HepG2 (cell line): ENCODE measurements around the gene REG1B. TPM values are rescaled to one million over a fixed set of nuclear protein-coding genes. Genes with fewer than 3 reads are reported as not detected.

Experiments
- ATAC-seq: fragments of 200-7000 bp; cut with Tn5 transposase; 3 replicates; pipeline ENCODE4 v1.9.1; 2020; ENCODE audit warnings: mild to moderate bottlenecking, moderate library complexity
- BruUV-seq: library from RNA; stranded (reverse); fragments of 400-500 nt; replicated peaks from 2 replicates; lab custom pipeline; 2021; lab: Mats Ljungman, UMichigan
- CTCF ChIA-PET: fragments of 300-600 bp; formaldehyde crosslinking; extraction: SDS; loops from one replicate; lab custom pipeline; 2021; ENCODE audit warnings: low total read pairs, inconsistent platforms, low intra/inter-chr PET ratio; lab: Yijun Ruan, JAX
- POLR2A ChIA-PET: fragments of 350-600 bp; sonication (Branson Sonifier 250); formaldehyde crosslinking; loops from one replicate; lab custom pipeline; 2020; ENCODE audit warnings: antibody characterized with exemption, inconsistent platforms; lab: Yijun Ruan, JAX
- DNase-seq: peaks from one replicate; pipeline ENCODE4 v3.0.0-alpha.2; 2015; ENCODE audit warnings: low spot score
- FAIRE-seq: peaks from 3 replicates; lab custom pipeline; 2011; peaks lifted over from hg19 to GRCh38; lab: Jason Lieb, UNC
- H2AFZ ChIP-seq: one replicate; pipeline ENCODE4 v1.6.1; 2011; ENCODE audit warnings: low read length, inconsistent platforms
- H3K27ac ChIP-seq: fragments of 300-600 bp; 3 replicates; pipeline ENCODE4 v1.8.0; 2011; ENCODE audit warnings: mixed run types, mild to moderate bottlenecking, mixed read lengths, low read length, inconsistent platforms; ENCODE audit not compliant: insufficient read depth; ENCODE audit errors: extremely low read length
- H3K27me3 ChIP-seq, 2 experiments: fragments of 200-600 bp in 1 of 2; 2 replicates in 1 of 2; 3 replicates in 1 of 2; pipeline versions ENCODE4 v1.6.0 to v1.8.0; 2011; ENCODE audit warnings: low read length in 2 of 2, mild to moderate bottlenecking in 2 of 2, moderate library complexity in 2 of 2, inconsistent platforms in 1 of 2; ENCODE audit not compliant: insufficient read depth in 2 of 2, control insufficient read depth in 1 of 2
- H3K36me3 ChIP-seq, 2 experiments: fragments of 200-600 bp in 1 of 2; replicated peaks in 1 of 2; 2 replicates in 1 of 2; 3 replicates in 1 of 2; pipeline versions ENCODE4 v1.5.1 to v1.8.0; 2011; ENCODE audit warnings: low read length in 2 of 2, inconsistent platforms in 1 of 2; ENCODE audit not compliant: insufficient read depth in 2 of 2, control insufficient read depth in 1 of 2
- H3K4me1 ChIP-seq: 2 replicates; pipeline ENCODE4 v1.5.1; 2012; ENCODE audit warnings: low read length, inconsistent platforms; ENCODE audit not compliant: insufficient read depth
- H3K4me2 ChIP-seq: 2 replicates; pipeline ENCODE4 v1.6.0; 2011; ENCODE audit warnings: low read depth, low read length, inconsistent platforms
- H3K4me3 ChIP-seq, 3 experiments: fragments of 200-600 bp in 1 of 3; sonication (generic), shearing (Covaris generic) in 1 of 3; replicated peaks in 1 of 3; 2 replicates each; pipeline ENCODE4 v1.5.1; 2011 to 2016; ENCODE audit warnings: low read length in 3 of 3, inconsistent platforms in 2 of 3, low read depth in 2 of 3, mild to moderate bottlenecking in 2 of 3, control low read depth in 1 of 3, mixed read lengths in 1 of 3; ENCODE audit not compliant: insufficient read depth in 1 of 3
- H3K79me2 ChIP-seq: one replicate; pipeline ENCODE4 v1.6.1; 2011; ENCODE audit warnings: low read length, inconsistent platforms; ENCODE audit not compliant: insufficient read depth
- H3K9ac ChIP-seq: 2 replicates; pipeline ENCODE4 v1.6.0; 2011; ENCODE audit warnings: mild to moderate bottlenecking, low read depth, low read length, inconsistent platforms; ENCODE audit not compliant: insufficient read depth
- H3K9me3 ChIP-seq: 2 replicates; pipeline ENCODE4 v1.5.1; 2012; ENCODE audit warnings: mild to moderate bottlenecking, low read length
- H4K20me1 ChIP-seq: 2 replicates; pipeline ENCODE4 v1.6.0; 2011; ENCODE audit warnings: inconsistent platforms, mild to moderate bottlenecking, low read length, moderate library complexity; ENCODE audit not compliant: insufficient read depth
- FIP1L1 ChIP-seq: fragments of 200-400 bp; formaldehyde crosslinking; IDR thresholded peaks from 2 replicates; pipeline ENCODE4 v1.6.1; 2018; ENCODE audit warnings: low read depth, mild to moderate bottlenecking, low read length, moderate library complexity, borderline replicate concordance; ENCODE audit not compliant: insufficient read depth
- MIER2 ChIP-seq: IDR thresholded peaks from 2 replicates; pipeline ENCODE4 v1.6.1; 2016; ENCODE audit warnings: missing biosample characterization, missing genetic modification reagents
- MTA3 ChIP-seq: sonication (generic); formaldehyde crosslinking; IDR thresholded peaks from 2 replicates; pipeline ENCODE4 v1.4.0; 2020; ENCODE audit warnings: missing genetic modification reagents
- PAF1 ChIP-seq: IDR thresholded peaks from 2 replicates; pipeline ENCODE4 v1.6.1; 2016; ENCODE audit warnings: missing genetic modification reagents, missing compliant biosample characterization
- ZNF558 ChIP-seq: sonication (generic); formaldehyde crosslinking; IDR thresholded peaks from 2 replicates; pipeline ENCODE4 v1.9.0; 2022; ENCODE audit warnings: mild to moderate bottlenecking, missing genetic modification reagents, borderline replicate concordance
- ZSCAN20 ChIP-seq: sonication (generic); formaldehyde crosslinking; IDR thresholded peaks from 2 replicates; pipeline ENCODE4 v1.4.0; 2020; ENCODE audit warnings: missing genetic modification reagents, mild to moderate bottlenecking, borderline replicate concordance
- ZSCAN9 ChIP-seq: IDR thresholded peaks from 2 replicates; pipeline ENCODE4 v1.6.1; 2016; ENCODE audit warnings: borderline replicate concordance
- ZZZ3 ChIP-seq: sonication (generic); formaldehyde crosslinking; IDR thresholded peaks from 2 replicates; pipeline ENCODE4 v1.4.0; 2020; ENCODE audit warnings: missing genetic modification reagents, mild to moderate bottlenecking, borderline replicate concordance
- WGBS: methylation state at CpG from one replicate; pipeline ENCODE4 v1.1.6; 2017; ENCODE audit warnings: low lambda C conversion rate; 5-methylcytosine and 5-hydroxymethylcytosine counted together
- in situ Hi-C: cut with HindIII; loops from 2 replicates; pipeline ENCODE4 v1.10.0; 2017; ENCODE audit warnings: low pct_unique_long_range_greater_than_20kb; ENCODE audit not compliant: extremely low pct_ligation_motif_present
- intact Hi-C: fragments of 100-400 bp; cut with micrococcal nuclease; formaldehyde crosslinking; loops from one replicate; pipeline ENCODE4 v1.10.0; 2022; ENCODE audit not compliant: unreplicated experiment
- polyA plus RNA-seq, 8 experiments: library from polyadenylated mRNA; depleted of rRNA in 3 of 8; stranded (reverse) in 7 of 8; unstranded in 1 of 8; fragments of >200 nt; fragmentation: Illumina TruSeq in 4 of 8; extraction: Trizol in 4 of 8; gene quantifications; 2 replicates each; pipeline versions ENCODE4 v1.2.1 to v1.2.3, GENCODE V29; 2011 to 2016; ENCODE audit warnings: low read depth in 4 of 8, missing spikeins in 1 of 8, mixed read lengths in 1 of 8; ENCODE audit not compliant: insufficient read depth in 1 of 8
- total RNA-seq, 5 experiments: library from RNA; depleted of rRNA; stranded (reverse); fragments of >200 nt; fragmentation: Illumina TruSeq; extraction: Trizol; gene quantifications; 2 replicates each; pipeline ENCODE4 v1.2.3, GENCODE V29; 2016; ENCODE audit warnings: low read depth in 1 of 5

REG1B gene
- total and polyA plus RNA-seq, 2 of the 13 experiments (the other 11 are each of a cell fraction or from before 2014, with no cell fraction given): not detected

- ATAC-seq (no peak), FAIRE-seq (no peak), DNase-seq (no peak)
- POLR2A ChIA-PET: no interaction called here
- no peak overlapping the region for H2AFZ ChIP-seq
- H3K79me2 ChIP-seq: no peaks in the 10 kb centered on the region
- CTCF ChIA-PET: no interaction called here
- H4K20me1 ChIP-seq: no peaks in the 10 kb centered on the region
- in situ Hi-C loops: no loop called here
- TF ChIP-seq MTA3 (CRISPR knock-in tag) (no peak), FIP1L1 (no peak), ZSCAN20 (CRISPR knock-in tag) (no peak)
- no peak overlapping the region for H3K9ac ChIP-seq
- no peaks in the 10 kb centered on the region for H3K9me3 ChIP-seq
- no peak overlapping the region for H3K4me2 ChIP-seq
- no peak overlapping the region for H3K27ac ChIP-seq
- no peaks in the 10 kb centered on the region for H3K36me3 ChIP-seq
- no peak overlapping the region for H3K4me3 ChIP-seq
- WGBS: 40% methylated on average over 3 of the region's 3 CpGs
- H3K4me1 ChIP-seq: no peaks in the 10 kb centered on the region
- intact Hi-C loops: no loop called here
- no peaks in the 10 kb centered on the region for H3K27me3 ChIP-seq
- no TSS peak for BruUV-seq
Observed at GRCh38 chr2:79128406-79128805, 40.6 kb upstream of the REG1B start.

GRCh38 chr2:79125721-79125985, 37.9 kb upstream of the REG1B start:
- no peak for ATAC-seq
- Histone ChIP-seq H3K36me3 (no peaks in the 10 kb centered on the region), H3K27me3 (no peaks in the 10 kb centered on the region), H3K9ac (no peak overlapping the region), H3K4me2 (no peak overlapping the region), H3K4me3 (no peak overlapping the region), H4K20me1 (no peaks in the 10 kb centered on the region), H3K27ac (no peak overlapping the region), H2AFZ (no peak overlapping the region), H3K79me2 (no peaks in the 10 kb centered on the region), H3K4me1 (no peaks in the 10 kb centered on the region), H3K9me3 (no peaks in the 10 kb centered on the region)
- intact Hi-C loops: no loop called here
- in situ Hi-C loops: no loop called here
- 61% methylated on average over 3 of the region's 3 CpGs for WGBS
- POLR2A ChIA-PET: no interaction called here
- no peak for FAIRE-seq
- TF ChIP-seq ZNF558 (CRISPR knock-in tag) (no peak), ZSCAN9 (CRISPR knock-in tag) (no peak), MIER2 (CRISPR knock-in tag) (no peak), ZZZ3 (CRISPR knock-in tag) (no peak), PAF1 (CRISPR knock-in tag) (no peak)
- no TSS peak for BruUV-seq
- DNase-seq: no peak
- CTCF ChIA-PET: no interaction called here
